ENCODE results near the gene POLR1C.

- no peak for TF ChIP-seq JUNB (IDR thresholded peaks at IDR 0.05)
- no peak for TF ChIP-seq EZH2 (IDR thresholded peaks at IDR 0.05; ENCODE audit: borderline replicate concordance, control insufficient read depth, low read depth, low read length)
- no peak for TF ChIP-seq JUND (IDR thresholded peaks at IDR 0.05; ENCODE audit: low read depth, low read length)
- no peak for TF ChIP-seq POLR2AphosphoS5 (IDR thresholded peaks at IDR 0.05; ENCODE audit: low read length)
These were observed 41.4 kb upstream of the POLR1C start for GRCh38 chr6:43475516-43475915.

Measured in GM12878 (cell line).